Superior temporal gyrus (tissue), 1 donor: Measurements from ENCODE around the gene SYNJ2BP.
"Not testable (repeated sequence)": the region's sequence is repeated elsewhere in the genome, so short reads cannot be mapped to it uniquely, and the experiment has no call there.

Source experiments
- DNase-seq: peaks from one replicate; pipeline ENCODE4 v3.0.0-alpha.2; 2016; ENCODE audit errors: extremely low spot score

The SYNJ2BP gene

GRCh38 chr14:70416725-70417349 lies at the start of gene SYNJ2BP:
SYNJ2BP (minus strand) TSS chr14:70417090; CDS start chr14:70416963, 127 bp downstream.
- DNase-seq, result peak; percentile 87

GRCh38 chr14:70454731-70455130 lies 37.8 kb upstream of the SYNJ2BP start:
- no peak for DNase-seq

- no peak for DNase-seq
Measured at GRCh38 chr14:70451874-70452273, 35.0 kb upstream of the SYNJ2BP start, which contains the start of gene ADAM21. ADAM21 (plus strand) TSS chr14:70452174; CDS start chr14:70457500, 5,326 bp downstream.

- DNase-seq, result no peak
Measured at GRCh38 chr14:70448633-70449340, 31.9 kb upstream of the SYNJ2BP start.

GRCh38 chr14:70442750-70443149 lies 25.9 kb upstream of the SYNJ2BP start:
- DNase-seq, result no peak

- no peak for DNase-seq
Measured at GRCh38 chr14:70441641-70442040, 24.8 kb upstream of the SYNJ2BP start.

GRCh38 chr14:70436867-70437266 lies 20.0 kb upstream of the SYNJ2BP start:
- DNase-seq, result no peak

- DNase-seq, result not testable (repeated sequence)
Measured at GRCh38 chr14:70426555-70426954, 9.7 kb upstream of the SYNJ2BP start.

GRCh38 chr14:70425354-70425753 lies 8.5 kb upstream of the SYNJ2BP start:
- no peak for DNase-seq

- DNase-seq, result no peak
Measured at GRCh38 chr14:70422538-70422937, 5.6 kb upstream of the SYNJ2BP start.

- not testable (repeated sequence) for DNase-seq
Measured at GRCh38 chr14:70419270-70419931, 2.5 kb upstream of the SYNJ2BP start.

- DNase-seq, result peak; percentile 25
Measured at GRCh38 chr14:70416338-70416724, 559 bp downstream of the SYNJ2BP start.

- DNase-seq, result no peak
Measured at GRCh38 chr14:70415788-70416187, 1.1 kb downstream of the SYNJ2BP start.

GRCh38 chr14:70407621-70408020 lies 9.3 kb downstream of the SYNJ2BP start:
- no peak for DNase-seq

- DNase-seq, result not testable (repeated sequence)
Measured at GRCh38 chr14:70406216-70406615, 10.7 kb downstream of the SYNJ2BP start.

- DNase-seq, result not testable (repeated sequence)
Measured at GRCh38 chr14:70403335-70403734, 13.6 kb downstream of the SYNJ2BP start.

- DNase-seq, result no peak
Measured at GRCh38 chr14:70401643-70402042, 15.2 kb downstream of the SYNJ2BP start.

GRCh38 chr14:70398706-70399431 lies 18.0 kb downstream of the SYNJ2BP start:
- DNase-seq, result no peak

- no peak for DNase-seq
Measured at GRCh38 chr14:70398280-70398679, 18.6 kb downstream of the SYNJ2BP start.

- DNase-seq, result no peak
Measured at GRCh38 chr14:70397746-70398145, 19.1 kb downstream of the SYNJ2BP start.

GRCh38 chr14:70394674-70395306 lies 22.1 kb downstream of the SYNJ2BP start:
- no peak for DNase-seq

GRCh38 chr14:70392676-70393075 lies 24.2 kb downstream of the SYNJ2BP start:
- DNase-seq, result no peak
